Tongue (tissue), 2 donors: Measurements from ENCODE around the gene FOXP1. TPM values are rescaled to one million over a fixed set of nuclear protein-coding genes. Genes with fewer than 3 reads are reported as not detected.
"Not testable (repeated sequence)": the region's sequence is repeated elsewhere in the genome, so short reads cannot be mapped to it uniquely, and the experiment has no call there.

Experiments used
- DNase-seq: peaks from one replicate; pipeline ENCODE4 v3.0.0-alpha.2; 2015
- total RNA-seq: library from RNA; depleted of rRNA; stranded (reverse); fragments of >200 nt; gene quantifications from one replicate; pipeline ENCODE4 v1.2.3, GENCODE V29; 2014

FOXP1 gene
- total RNA-seq, 1 donor from 2014 or later: 66.4 TPM

DNA sequence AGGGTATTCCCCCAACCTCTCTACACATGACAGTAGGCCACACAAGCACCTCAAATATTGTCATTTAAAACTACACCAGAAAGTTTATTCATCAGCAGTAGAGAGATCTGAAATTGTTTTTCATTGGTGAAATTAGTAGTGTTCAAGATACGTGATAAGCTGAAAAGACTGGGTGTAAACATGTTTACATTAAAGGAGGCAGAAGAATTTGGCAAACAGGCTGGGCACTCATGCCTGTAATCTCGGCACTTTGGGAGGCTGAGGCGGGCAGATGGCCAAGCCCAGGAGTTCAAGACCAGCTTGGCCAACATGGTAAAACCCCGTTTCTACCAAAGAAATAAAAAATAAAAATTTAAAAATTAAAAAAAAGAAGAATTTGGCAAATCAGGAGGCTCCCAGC, 255.6 kb downstream of the FOXP1 start:
- no peak for DNase-seq

DNA sequence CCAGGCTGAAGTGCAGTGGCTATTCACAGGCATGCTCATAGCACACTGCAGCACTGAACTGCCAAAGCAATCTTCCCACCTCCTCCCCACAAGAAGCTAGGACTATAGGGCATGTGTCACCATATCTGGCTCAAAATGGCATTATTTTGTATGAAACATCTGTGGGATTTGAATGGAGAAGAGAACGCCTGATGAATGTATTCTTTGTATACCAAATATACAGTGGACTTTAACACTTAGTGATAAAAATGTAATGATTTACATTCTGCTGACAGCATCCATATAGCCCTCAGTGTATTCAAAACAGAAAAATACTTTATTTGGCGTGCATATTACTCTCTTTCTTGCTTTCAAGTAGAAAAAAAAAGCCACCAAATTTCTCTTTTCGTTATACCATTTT, 257.8 kb downstream of the FOXP1 start:
- no peak for DNase-seq

DNA sequence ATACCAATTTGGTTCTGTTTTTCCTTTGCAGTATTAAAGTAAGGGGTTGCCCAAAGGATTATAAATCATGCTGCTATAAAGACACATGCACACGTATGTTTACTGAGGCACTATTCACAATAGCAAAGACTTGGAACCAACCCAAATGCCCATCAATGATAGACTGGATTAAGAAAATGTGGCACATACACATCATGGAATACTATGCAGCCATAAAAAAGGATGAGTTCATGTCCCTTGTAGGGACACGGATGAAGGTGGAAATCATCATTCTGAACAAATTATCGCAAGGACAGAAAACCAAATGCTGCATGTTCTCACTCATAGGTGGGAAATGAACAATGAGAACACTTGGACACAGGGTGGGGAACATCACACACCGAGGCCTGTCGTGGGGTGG, 259.3 kb downstream of the FOXP1 start:
- not testable (repeated sequence) for DNase-seq

DNA sequence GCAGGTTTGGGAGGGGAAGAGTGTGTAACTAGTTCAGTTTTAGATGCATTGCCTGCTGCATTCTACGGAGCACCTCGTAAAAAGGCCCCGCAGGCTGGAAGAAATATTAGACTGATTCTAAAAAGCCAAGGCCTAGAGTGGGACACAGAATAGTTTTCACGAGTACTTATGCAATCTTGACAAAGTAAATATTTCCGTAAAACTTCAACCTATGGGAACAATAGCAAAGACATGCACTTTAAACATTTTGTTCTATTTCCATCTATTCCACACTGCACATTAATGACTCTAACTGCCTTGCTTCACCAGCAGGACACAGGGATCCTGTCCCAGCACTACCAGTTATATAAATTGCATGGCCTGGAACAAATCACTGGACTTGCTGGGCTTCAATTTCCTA, 260.0 kb downstream of the FOXP1 start:
- no peak for DNase-seq

DNA sequence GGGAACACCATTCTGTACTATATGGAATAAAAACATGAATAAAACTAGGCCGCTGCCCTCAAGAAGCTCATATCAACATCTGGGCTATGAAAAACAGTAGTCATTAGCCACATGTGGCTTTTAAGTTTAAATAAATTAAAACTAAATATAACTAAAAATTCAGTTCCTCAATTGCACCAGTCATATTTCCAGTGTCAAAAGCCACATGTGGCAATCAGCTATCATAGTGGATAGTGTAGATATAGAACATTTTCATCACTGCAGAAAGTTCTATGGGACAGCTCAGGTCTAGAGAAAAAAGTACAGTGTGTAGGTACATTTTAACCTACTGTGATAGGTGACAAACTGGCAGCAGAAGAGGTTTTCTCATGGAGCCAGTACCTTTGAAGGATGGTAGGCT, 261.4 kb downstream of the FOXP1 start:
- DNase-seq: no peak

- DNase-seq: no peak
Measured at GRCh38 chr3:71319771-71320170, 263.8 kb downstream of the FOXP1 start.

- DNase-seq: no peak
Measured at GRCh38 chr3:71318458-71318827, 265.1 kb downstream of the FOXP1 start.

DNA sequence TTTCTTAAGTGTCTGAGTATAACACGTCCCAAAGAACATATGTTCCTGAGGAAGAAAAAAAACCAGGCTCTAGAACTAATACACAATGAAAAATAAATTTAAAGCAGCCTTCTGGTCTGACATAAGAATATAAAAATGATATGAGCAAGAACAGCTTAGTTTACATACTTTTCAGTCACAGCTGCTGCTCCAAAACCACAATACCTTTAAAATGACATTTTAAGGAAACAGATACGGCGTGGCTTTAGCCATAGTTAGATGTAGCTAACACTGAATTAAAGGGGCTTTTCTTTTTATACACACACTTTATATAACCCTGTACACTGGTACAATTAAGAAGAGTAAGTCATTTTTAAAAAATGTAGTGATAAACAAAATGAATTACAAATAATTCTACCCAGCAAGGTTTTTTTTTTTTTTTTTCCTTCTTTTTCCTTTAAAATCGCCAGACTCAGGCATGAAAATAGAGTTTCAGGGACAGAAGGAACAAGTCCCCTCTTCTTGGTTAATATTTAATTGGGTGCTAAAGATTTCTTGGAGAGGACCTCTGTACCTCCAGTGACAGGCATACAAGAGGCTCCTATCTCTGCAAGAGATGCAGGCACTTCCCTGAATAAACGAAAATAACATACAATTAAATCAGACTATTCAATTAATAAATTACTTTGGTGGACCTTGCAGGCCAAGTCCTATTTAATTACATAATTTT, 265.6 kb downstream of the FOXP1 start:
- DNase-seq: peak; percentile 45

DNA sequence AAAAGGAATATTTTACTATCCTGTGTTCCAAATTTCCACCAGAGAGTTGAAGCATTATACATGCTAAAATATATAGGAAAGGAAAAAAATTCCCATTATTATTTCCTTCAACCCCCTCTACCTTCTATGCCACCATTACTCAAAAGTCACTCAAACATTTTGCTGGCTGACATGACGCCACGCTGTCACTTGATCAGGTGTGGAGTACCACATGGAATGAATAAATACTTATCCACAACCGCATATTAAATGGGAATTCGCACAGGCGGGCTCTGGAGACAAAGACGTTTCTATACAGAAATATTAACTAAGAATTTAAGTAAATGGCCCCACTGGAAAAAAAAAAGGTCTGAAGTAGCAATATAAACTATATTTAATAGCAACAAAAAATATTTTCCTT, 266.4 kb downstream of the FOXP1 start:
- DNase-seq: no peak

DNA sequence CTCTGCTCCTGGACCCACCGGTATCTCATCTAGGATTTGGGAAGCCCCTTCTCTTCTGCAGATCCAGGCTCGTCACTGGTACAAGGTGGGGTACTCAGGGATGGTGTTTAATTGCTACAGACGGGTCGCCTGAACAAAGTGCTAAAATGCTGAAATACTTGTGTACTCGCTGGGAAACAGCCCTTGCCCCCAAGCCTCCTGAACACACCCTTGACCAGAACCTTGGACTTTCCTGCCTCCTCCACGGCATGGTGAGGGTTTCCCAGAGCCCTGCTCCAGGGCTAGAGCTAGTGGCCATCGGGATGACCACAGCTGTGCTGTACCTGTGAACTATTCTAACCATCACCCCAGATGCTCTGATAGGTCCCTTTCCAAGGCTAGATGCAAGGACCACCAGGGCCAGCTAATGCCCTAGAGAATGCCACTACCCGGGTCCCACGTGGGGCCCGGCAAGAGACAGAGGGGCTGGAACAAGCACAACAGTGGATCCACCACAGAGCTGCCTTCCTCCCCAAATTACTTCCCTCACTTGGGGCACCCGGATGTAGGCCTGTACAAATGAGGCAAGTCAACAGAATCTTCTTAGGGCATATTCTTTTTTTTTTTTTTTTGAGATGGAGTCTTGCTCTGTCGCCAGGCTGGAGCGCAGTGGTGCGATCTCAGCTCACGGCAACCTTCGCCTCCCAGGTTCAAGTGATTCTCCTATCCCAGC, 267.3 kb downstream of the FOXP1 start:
- no peak for DNase-seq

DNA sequence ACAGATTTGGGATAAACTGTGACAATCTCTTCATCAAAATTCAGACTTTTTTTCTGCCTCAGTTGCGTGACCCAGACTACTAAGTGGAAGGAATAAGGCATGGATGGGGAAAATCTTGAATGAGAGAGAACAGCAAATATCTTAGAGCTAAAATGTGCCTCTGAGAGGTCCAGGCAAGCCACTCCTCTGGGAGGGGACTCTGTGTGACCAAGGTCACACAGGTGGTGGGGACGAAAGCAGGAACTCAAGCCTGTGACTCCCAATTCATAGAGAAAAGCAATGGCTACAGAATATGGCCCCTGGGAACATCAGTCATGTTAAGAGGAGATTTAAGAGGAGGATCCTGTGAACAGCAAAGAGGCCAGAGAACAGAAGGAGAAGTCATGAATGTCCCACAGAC, 268.1 kb downstream of the FOXP1 start:
- DNase-seq: no peak

DNA sequence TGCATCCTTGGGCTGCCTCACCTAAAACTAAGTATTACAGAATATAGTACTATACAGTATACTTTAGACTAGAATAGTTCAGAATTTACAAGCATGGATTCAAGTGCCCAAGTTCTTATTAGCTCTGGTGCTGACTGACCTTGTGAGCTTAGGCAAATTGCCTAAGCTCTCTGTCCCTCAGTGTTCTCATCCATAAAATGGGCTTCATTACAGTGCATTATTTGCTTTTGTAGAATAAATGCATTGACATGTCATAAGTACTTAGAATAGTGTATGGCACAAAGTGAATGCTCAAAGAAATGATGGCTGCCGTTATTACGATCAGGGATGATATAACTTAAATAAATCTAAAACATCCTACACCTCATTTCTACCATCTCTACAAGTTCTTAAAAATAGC, 269.7 kb downstream of the FOXP1 start:
- no peak for DNase-seq

GRCh38 chr3:71312461-71312860, 271.1 kb downstream of the FOXP1 start:
- DNase-seq: no peak

- DNase-seq: no peak
Measured at GRCh38 chr3:71311661-71312046, 271.9 kb downstream of the FOXP1 start.

DNA sequence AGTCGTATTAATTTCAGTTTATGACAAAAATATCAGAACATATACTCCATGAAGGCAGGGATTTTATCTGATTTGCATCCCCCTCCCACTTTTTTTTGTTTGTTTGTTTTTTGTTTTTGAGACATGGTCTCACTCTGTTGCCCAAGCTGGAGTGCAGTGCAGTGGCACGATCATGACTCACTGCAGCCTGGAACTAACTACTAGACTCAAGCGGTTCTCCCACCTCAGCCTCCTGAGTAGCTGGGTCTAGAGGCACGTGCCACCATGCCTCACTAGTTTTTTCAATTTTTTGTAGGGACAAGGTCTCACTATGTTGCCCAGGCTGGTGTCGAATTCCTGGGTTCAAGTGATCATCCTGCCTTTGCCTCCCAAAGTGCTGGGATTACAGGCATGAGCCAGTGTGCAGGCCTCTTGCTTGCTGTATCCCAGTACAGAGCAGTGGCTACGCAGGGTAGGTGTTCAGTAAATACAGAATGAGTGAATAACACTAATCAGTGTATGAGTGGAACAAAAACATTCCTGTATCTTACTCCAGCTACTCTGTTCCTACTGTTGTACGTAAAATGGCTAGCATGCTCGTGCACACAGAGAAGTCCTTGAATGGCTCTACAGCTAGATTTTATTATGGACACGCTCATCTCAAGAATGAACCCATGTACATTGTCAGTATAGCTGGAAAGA, 272.4 kb downstream of the FOXP1 start:
- no peak for DNase-seq

GRCh38 chr3:71310359-71310979, 273.1 kb downstream of the FOXP1 start:
- DNase-seq: peak; percentile 83

DNA sequence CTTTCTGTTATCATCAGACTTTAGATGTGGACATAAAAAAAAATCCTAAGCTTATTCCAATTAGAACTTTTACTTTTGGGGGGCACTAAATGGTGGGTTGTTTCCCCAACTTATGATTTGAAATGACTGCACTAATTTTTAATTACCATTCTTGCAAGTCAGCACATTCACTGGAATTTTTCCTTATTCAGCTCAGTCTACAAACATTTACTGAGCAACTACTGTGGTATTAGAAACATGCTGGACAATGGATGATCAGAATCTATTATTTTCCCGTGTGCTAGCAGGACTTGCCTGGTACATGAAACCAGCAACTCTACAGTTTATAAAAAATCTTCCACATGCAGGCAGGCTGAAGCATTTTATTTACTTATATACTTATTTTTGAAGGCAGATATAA, 273.6 kb downstream of the FOXP1 start:
- no peak for DNase-seq

GRCh38 chr3:71309342-71309741, 274.2 kb downstream of the FOXP1 start:
- peak; percentile 49 for DNase-seq

- DNase-seq: no peak
Measured at GRCh38 chr3:71308836-71309235, 274.7 kb downstream of the FOXP1 start.

DNA sequence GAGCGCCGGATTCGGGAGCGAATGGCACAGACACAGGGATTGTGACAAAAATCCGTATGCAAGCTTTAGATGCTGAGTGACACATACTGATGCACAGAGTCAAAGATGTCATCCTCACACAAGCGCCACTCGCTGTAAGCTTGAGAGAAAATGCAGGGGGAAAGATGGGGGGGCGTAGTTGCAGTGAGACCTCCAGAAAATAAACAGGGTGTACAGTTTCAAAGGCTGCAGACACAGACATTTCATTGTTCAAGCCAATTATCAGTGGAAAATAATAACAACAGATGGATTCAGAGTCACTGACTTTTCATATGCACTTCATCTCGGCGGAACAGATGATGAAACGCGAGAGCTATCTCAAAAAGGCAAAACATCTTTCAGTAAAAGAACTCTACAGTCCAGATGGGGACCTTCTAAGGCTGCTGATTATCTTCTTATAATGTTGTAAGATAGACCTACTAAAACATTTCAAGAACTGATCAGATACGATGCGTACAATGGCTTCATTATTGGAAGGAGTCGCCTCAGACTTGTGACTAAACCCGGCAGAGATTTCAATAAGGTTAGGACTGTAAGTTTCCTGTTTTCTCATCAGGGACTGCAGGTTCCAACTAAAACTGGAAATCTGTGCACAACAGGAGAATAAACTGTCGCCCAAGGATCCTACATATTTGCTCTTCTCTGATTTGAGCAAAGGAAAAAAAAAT, 275.4 kb downstream of the FOXP1 start:
- peak; percentile 69 for DNase-seq

DNA sequence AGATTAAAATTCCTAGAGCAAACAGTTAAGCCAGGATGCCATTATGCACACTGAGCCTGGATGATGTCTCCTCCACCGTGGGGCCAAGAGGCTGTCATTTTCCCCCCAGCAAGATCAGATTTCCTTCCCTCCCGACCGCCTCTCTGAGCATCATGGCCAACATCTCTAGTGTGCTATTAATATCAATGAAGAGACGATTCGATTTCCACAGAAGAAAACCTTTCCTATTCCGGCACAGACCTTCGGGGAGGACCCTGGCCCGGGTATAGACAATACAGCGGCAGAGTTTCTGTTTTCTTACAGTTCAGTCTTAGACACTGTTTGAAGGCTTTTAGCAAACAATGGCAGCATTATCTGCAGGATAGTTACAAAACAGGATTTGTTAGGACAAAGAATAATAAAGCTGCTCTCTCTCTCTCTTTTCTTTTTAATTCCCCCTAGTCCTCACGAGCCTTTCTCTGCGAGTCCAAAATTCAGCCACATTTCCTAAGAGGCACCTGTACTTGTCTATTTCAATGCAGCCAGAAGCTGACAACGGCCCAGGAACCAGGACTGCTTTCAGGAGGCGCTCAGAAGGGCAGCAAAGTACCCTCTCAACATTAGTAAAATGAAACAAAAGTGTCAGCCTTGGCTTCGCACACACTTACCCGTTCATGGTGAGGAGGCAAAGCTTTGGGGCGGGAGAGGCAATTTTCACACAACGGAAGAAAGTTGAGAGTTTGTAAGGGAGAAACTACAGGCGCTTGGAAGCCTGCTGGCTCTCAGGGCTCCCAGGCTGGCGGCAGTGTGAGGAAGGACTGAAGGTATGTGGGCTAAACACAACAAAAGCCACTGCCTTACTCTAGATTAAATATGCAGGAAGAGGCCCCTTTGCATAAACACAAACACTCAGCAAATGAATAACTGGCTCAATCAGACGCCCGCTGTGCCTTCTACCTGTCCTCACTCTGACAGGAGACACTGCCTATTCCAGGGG, 278.0 kb downstream of the FOXP1 start:
- peak; percentile 86 for DNase-seq
